A673 (cell line): Measurements from ENCODE around the gene HIVEP1. TPM values are rescaled to one million over a fixed set of nuclear protein-coding genes. Genes with fewer than 3 reads are reported as not detected.
A peak's percentile ranks its signal among the peaks of the same experiment; 100 is the strongest.

Source experiments
- BruUV-seq: library from RNA; stranded (reverse); fragments of 400-500 nt; replicated peaks from 2 replicates; lab custom pipeline; 2021; lab: Mats Ljungman, UMichigan
- CTCF ChIA-PET: fragments of 300-600 bp; sonication (Branson Sonifier 250); formaldehyde crosslinking; loops from one replicate; lab custom pipeline; 2022; ENCODE audit warnings: antibody characterized with exemption; lab: Charles Lee
- POLR2A ChIA-PET: fragments of 300-600 bp; sonication (Branson Sonifier 250); formaldehyde crosslinking; loops from one replicate; lab custom pipeline; 2022; ENCODE audit warnings: antibody characterized with exemption; ENCODE audit not compliant: low non-redundant PET; lab: Charles Lee
- DNase-seq: peaks from one replicate; pipeline ENCODE4 v3.0.0-alpha.2; 2015; ENCODE audit warnings: low spot score
- H3K27ac ChIP-seq: fragments of 200-600 bp; sonication (generic); 2 replicates; pipeline ENCODE4 v1.5.1; 2016; ENCODE audit warnings: mixed run types, low read depth, mild to moderate bottlenecking, mixed read lengths, antibody characterized with exemption, low read length; ENCODE audit not compliant: poor library complexity, severe bottlenecking
- H3K27me3 ChIP-seq: fragments of 200-600 bp; sonication (generic); replicated peaks from 2 replicates; pipeline ENCODE4 v1.6.1; 2017; ENCODE audit warnings: mixed run types, low read depth, mild to moderate bottlenecking, mixed read lengths, antibody characterized with exemption, low read length; ENCODE audit not compliant: insufficient read depth, poor library complexity
- H3K36me3 ChIP-seq: fragments of 200-600 bp; sonication (generic); 2 replicates; pipeline ENCODE4 v1.6.1; 2016; ENCODE audit warnings: mixed run types, mild to moderate bottlenecking, mixed read lengths, antibody characterized with exemption, low read length; ENCODE audit not compliant: insufficient read depth, poor library complexity, severe bottlenecking
- H3K4me1 ChIP-seq: fragments of 200-600 bp; sonication (generic); 2 replicates; pipeline ENCODE4 v1.6.1; 2017; ENCODE audit warnings: mixed run types, mild to moderate bottlenecking, mixed read lengths, antibody characterized with exemption, low read length; ENCODE audit not compliant: insufficient read depth, poor library complexity, severe bottlenecking
- H3K4me3 ChIP-seq: fragments of 200-600 bp; sonication (generic); 2 replicates; pipeline ENCODE4 v1.5.1; 2016; ENCODE audit warnings: low read depth, mixed run types, mild to moderate bottlenecking, mixed read lengths, low read length; ENCODE audit not compliant: poor library complexity, severe bottlenecking
- H3K9me3 ChIP-seq: fragments of 200-600 bp; sonication (generic); 2 replicates; pipeline ENCODE4 v1.6.1; 2016; ENCODE audit warnings: mixed run types, low read depth, mild to moderate bottlenecking, mixed read lengths, antibody characterized with exemption, low read length; ENCODE audit not compliant: poor library complexity, severe bottlenecking
- CTCF ChIP-seq: fragments of 300-800, 200-600 bp; sonication (generic); conservative IDR thresholded peaks from 2 replicates; pipeline ENCODE4 v1.5.1; 2017; ENCODE audit warnings: low read depth, mild to moderate bottlenecking, antibody characterized with exemption, low read length, moderate library complexity, mixed read lengths
- EZH2 ChIP-seq: fragments of 200-600 bp; sonication (generic); IDR thresholded peaks from 2 replicates; pipeline ENCODE4 v1.6.1; 2017; ENCODE audit warnings: borderline replicate concordance, low read depth, mild to moderate bottlenecking, mixed read lengths, antibody characterized with exemption, low read length; ENCODE audit not compliant: poor library complexity, severe bottlenecking
- intact Hi-C: fragments of 100-400 bp; cut with micrococcal nuclease; formaldehyde crosslinking; loops from one replicate; pipeline ENCODE4 v1.10.0; 2022; ENCODE audit not compliant: unreplicated experiment
- total RNA-seq: library from RNA; stranded (reverse); gene quantifications from 2 replicates; pipeline ENCODE4 v1.2.3, GENCODE V29; 2021

The HIVEP1 gene
- total RNA-seq, 1 experiment from 2014 or later: 21.5 TPM

DNA sequence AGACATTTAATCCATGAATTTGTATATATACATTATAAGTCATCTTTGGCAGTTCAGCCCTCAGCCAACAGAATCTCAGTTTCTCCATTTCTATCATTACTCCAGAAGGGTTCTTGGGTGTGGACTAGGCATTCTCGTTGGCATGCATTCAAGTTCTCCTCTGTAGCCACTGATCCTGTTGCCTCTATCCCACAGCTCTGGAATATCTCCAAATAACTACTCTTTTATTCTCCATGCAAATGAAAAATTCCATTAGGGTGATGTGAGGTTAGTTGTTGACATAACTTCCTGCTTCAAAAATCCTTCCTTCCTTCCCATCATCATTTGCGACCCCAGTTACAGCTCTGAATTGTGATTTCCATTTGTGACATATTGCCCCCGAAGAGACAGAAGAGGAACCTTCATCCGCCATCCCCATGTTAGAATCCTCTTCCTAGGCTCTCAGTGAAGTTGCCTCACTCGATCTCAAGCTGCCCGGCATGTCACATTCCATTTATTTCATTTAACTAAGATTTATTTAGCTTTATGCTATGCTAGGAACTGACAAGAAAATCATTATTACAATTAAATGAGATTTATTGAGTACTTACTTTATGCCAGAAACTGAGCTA lies 184.3 kb downstream of the HIVEP1 start:
- TF ChIP-seq CTCF (no peak), EZH2 (no peak)
- POLR2A ChIA-PET: interaction anchor here (0.5 to 0.6 kb wide), 2 partner anchors 173 to 1043 kb away, joined by 3 read pairs; no protein-coding TSS in a partner anchor
- DNase-seq: peak; percentile 78
- no peaks in the 10 kb centered on the region for H3K36me3 ChIP-seq
- H3K4me1 ChIP-seq: peaks cover 12% of the 10 kb centered on the region
- no peak overlapping the region for H3K27ac ChIP-seq
- no TSS peak for BruUV-seq
- H3K27me3 ChIP-seq: no peaks in the 10 kb centered on the region
- intact Hi-C loops: no loop called here
- no peaks in the 10 kb centered on the region for H3K9me3 ChIP-seq
- CTCF ChIA-PET: no interaction called here
- H3K4me3 ChIP-seq: no peak overlapping the region

- no peaks in the 10 kb centered on the region for H3K9me3 ChIP-seq
Observed at GRCh38 chr6:12198851-12199250, 186.7 kb downstream of the HIVEP1 start.

GRCh38 chr6:12200015-12200564 lies 188.0 kb downstream of the HIVEP1 start:
- intact Hi-C loops: no loop called here
- H3K4me1 ChIP-seq: peaks cover 12% of the 10 kb centered on the region
- no peak overlapping the region for H3K4me3 ChIP-seq
- DNase-seq: no peak
- H3K36me3 ChIP-seq: no peaks in the 10 kb centered on the region
- no peak for TF ChIP-seq EZH2
- no peaks in the 10 kb centered on the region for H3K9me3 ChIP-seq
- ChIA-PET CTCF (no interaction called here), POLR2A (no interaction called here)
- no peak overlapping the region for H3K27ac ChIP-seq
- H3K27me3 ChIP-seq: no peaks in the 10 kb centered on the region
- no TSS peak for BruUV-seq

More at GRCh38 chr6:12198851-12199250, 186.7 kb downstream of the HIVEP1 start:
- ChIA-PET CTCF (no interaction called here), POLR2A (no interaction called here)
- no peak overlapping the region for H3K4me3 ChIP-seq
- peaks cover 12% of the 10 kb centered on the region for H3K4me1 ChIP-seq
- DNase-seq: no peak
- intact Hi-C loops: no loop called here
- no peak overlapping the region for H3K27ac ChIP-seq
- BruUV-seq: no TSS peak
- no peaks in the 10 kb centered on the region for H3K27me3 ChIP-seq
- TF ChIP-seq EZH2: no peak
- no peaks in the 10 kb centered on the region for H3K36me3 ChIP-seq

- H3K4me1 ChIP-seq: peaks cover 12% of the 10 kb centered on the region
Observed at GRCh38 chr6:12200761-12201160, 188.6 kb downstream of the HIVEP1 start.

More at GRCh38 chr6:12200761-12201160, 188.6 kb downstream of the HIVEP1 start:
- Histone ChIP-seq H3K27ac (no peak overlapping the region), H3K27me3 (no peaks in the 10 kb centered on the region), H3K9me3 (no peaks in the 10 kb centered on the region), H3K36me3 (no peaks in the 10 kb centered on the region), H3K4me3 (no peak overlapping the region)
- ChIA-PET POLR2A (no interaction called here), CTCF (no interaction called here)
- no peak for TF ChIP-seq CTCF
- no peak for TF ChIP-seq EZH2
- no TSS peak for BruUV-seq
- no peak for DNase-seq
- intact Hi-C loops: no loop called here
